NCI-H1105 (cell line): ENCODE results near the gene DTHD1.

Experiments used
- DNase-seq: peaks from one replicate; lab custom pipeline; 2025; lab: John Stamatoyannopoulos, UW

DTHD1 gene

GRCh38 chr4:36269533-36270173 lies 11.8 kb upstream of the DTHD1 start:
- DNase-seq = no peak

- DNase-seq = no peak
These were observed 8.1 kb upstream of the DTHD1 start for GRCh38 chr4:36273276-36273675.

GRCh38 chr4:36274158-36274557 lies 7.3 kb upstream of the DTHD1 start:
- DNase-seq = no peak

GRCh38 chr4:36277533-36277932 lies 3.9 kb upstream of the DTHD1 start:
- no peak for DNase-seq

GRCh38 chr4:36278789-36279188 lies 2.6 kb upstream of the DTHD1 start:
- no peak for DNase-seq

DNA sequence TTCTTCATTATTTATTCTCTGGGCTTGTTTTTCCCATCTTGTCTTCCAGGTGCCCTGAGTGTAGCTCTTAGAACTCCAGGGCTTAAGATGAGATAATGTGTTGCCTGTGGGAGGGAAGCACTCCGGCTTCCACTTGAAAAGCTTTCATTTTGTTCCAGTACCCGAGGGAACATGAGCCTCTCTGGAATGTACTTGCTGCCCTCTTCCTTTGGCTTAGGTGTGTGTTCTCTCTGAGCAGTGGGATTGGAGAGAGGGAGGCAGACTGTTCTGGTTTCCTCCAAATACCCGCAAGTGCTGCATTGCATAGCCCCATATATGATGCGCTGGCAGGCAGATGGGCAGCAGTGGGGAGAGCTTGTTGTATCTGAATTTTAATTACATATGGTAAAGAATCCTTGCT lies 861 bp upstream of the DTHD1 start:
- DNase-seq = no peak

DNA sequence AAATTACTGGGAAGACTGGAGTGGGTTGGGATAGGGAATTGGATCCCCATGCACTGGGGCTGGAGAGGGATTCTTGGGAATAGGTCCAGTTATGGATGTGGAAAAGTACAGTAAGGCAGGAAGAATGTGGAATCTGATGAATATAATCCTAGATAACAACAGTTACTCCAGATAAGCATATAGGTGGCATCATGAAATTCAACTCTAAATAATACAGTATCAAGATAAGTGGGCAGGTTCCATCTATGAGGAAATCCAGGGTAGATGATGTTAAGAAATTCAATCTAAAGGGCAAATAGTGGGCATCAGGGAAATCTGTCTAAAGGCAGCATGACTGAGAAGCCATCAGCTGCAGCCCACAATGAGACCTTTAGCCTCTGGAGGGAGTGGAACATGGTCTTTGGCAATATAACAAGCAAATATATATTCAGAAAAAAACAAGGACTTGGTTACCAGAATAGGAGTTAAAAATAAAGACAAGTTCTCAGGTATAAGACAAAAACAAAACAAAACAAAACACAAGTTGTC lies 1.2 kb downstream of the DTHD1 start:
- no peak for DNase-seq

- no peak for DNase-seq
These were observed 2.6 kb downstream of the DTHD1 start for GRCh38 chr4:36283912-36284465.

GRCh38 chr4:36285784-36286480 lies 4.5 kb downstream of the DTHD1 start:
- DNase-seq = no peak

- DNase-seq = no peak
These were observed 5.1 kb downstream of the DTHD1 start for GRCh38 chr4:36286481-36286871.

DNA sequence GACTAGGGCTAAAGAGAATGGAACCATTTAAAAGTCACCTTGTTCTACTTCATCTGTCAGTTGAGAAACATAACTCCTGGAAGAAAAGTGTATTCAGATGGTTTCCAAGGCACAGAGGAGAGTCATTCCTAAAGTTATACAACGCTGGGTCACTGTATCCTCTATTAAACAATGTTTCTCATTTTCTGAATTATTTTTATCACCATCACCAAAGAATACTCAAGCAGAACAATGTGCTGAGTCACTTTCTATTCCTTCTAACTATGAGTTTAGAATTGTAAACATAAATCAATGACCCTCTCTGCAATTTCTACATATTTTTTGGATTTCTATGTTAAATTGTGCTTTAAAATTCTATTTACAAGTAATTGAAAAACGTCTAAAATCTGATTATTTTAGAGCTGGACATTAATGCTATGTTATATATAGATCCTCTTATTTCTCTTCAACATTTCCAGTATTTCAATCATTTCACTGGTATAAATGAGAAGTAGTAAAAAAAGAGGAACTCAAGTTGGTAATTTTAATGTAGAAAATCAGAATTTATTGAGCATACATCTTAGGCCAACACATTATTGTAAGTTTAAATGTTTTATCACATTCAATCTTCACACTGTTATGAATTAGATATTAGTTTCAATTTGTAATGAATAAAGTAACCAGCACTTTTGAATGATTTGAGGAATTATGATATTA lies 7.5 kb downstream of the DTHD1 start:
- no peak for DNase-seq

DNA sequence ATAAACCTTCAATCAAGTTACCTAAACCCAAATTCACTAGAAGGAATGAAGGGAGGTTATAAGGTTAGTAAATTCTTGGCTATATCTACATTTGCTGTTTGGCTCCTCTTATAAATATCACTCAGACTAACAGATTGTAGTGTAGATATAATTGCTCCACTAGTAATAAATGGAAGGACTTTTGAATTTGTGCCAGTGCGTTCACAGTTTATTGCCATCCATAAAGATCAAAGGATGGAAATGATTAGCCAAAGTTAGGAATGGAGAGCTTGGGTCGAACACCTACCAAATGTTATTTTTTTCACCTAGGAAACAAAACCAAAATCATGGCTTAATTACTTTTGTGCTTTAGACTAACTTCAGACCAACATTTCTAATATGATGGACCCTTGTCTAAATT lies 9.2 kb downstream of the DTHD1 start:
- DNase-seq = no peak

DNA sequence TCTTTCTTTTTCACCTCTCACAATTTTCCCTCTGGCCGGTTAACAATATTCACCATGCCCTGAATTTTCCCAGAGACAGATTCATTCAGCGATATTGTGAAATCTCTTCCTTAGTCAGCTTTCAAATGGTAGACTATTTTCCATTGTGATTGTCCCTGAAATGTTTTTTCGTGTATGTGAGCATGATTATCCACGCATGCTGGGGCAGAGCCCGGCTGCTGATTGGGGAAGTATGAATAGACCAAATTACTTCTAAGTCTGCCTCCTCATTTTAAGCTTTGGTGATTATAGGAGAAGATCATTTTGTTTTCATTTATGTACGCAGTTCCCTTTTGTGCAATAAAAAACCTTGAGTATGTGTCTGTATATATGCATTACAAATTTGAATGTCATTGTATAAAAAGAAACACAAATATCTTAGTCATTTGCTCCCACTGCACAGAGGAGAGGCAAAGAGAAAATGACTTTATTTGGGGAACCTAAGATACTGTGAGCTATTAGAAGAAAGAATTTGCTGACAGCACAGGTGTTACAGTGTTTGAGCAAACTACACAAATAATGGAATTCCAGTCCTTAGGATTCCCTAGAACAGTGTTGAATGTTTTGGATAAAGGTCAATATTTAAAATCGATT lies 11.3 kb downstream of the DTHD1 start:
- DNase-seq = peak; percentile 34

DNA sequence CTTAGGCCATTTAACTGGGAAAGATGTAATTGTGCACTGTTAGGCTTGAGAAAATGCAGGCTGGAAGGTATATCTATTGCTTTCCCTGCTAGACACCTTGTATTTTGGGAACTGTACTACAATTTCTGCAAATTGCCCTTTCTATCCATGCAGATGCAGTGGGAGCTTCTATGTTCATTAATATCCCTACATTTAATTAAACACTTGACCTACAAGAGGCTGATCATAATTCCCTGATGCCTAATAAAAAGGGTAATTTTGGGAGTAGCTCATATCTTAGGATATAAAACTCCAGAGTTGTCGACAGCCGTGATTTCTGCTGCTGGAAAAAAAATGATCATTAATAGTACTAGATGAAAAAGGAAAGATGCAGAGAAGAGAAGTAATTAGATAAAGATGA lies 19.7 kb downstream of the DTHD1 start:
- DNase-seq = no peak

- no peak for DNase-seq
These were observed 22.2 kb downstream of the DTHD1 start for GRCh38 chr4:36303426-36304137.

- DNase-seq = no peak
These were observed 22.8 kb downstream of the DTHD1 start for GRCh38 chr4:36304138-36304681.

GRCh38 chr4:36308150-36308549 lies 26.7 kb downstream of the DTHD1 start:
- no peak for DNase-seq

DNA sequence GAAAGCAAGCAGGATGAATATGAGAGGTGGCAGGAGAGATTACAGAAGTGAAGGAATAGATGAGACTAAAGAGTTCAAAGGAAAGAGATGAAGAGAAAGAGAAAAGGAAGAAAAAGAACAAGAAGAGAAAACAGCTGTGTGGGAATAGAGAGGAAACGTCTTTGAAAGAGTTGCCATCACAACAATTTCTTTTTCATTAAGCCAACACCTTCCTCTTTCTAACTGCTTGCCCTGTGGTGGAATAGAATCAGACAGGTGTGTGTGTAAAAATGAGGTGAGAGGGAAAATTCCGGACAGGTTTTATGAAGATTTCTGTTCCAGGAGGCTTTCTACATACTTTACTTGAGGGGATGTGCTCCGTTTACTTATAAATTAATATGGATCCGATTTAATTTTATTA lies 28.8 kb downstream of the DTHD1 start:
- DNase-seq = no peak

DNA sequence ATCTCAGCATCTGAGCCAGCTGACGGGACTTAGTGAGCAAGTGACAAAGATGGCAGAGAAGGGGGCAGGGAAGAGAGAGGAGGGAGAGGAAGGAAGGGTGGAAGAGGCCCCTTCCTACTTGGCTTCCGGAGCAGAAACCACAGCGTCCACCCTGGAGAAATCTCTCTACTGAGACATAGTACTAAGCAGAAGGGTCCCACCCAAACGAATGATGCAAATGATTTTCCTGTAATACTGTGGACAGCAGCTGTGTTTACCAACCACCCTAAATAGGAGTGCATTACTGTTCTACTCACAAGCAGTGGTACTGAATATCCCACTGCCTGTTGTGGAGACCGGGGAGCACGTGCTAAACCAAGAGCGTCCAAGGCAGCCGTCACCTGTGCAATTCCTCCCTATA lies 29.4 kb downstream of the DTHD1 start:
- DNase-seq = no peak

- DNase-seq = no peak
These were observed 31.1 kb downstream of the DTHD1 start for GRCh38 chr4:36312511-36312910.

GRCh38 chr4:36313301-36313700 lies 31.9 kb downstream of the DTHD1 start:
- no peak for DNase-seq
